HG03342 (cell line): ENCODE measurements around the gene AGAP2.
"Not testable (repeated sequence)": the region's sequence is repeated elsewhere in the genome, so short reads cannot be mapped to it uniquely, and the experiment has no call there.

Experiments used
- ATAC-seq: cut with Tn5 transposase; IDR thresholded peaks from one replicate; pipeline ENCODE4 v1.9.1; 2021; ENCODE audit warnings: mild to moderate bottlenecking, moderate library complexity; ENCODE audit not compliant: unreplicated experiment

The AGAP2 gene

DNA sequence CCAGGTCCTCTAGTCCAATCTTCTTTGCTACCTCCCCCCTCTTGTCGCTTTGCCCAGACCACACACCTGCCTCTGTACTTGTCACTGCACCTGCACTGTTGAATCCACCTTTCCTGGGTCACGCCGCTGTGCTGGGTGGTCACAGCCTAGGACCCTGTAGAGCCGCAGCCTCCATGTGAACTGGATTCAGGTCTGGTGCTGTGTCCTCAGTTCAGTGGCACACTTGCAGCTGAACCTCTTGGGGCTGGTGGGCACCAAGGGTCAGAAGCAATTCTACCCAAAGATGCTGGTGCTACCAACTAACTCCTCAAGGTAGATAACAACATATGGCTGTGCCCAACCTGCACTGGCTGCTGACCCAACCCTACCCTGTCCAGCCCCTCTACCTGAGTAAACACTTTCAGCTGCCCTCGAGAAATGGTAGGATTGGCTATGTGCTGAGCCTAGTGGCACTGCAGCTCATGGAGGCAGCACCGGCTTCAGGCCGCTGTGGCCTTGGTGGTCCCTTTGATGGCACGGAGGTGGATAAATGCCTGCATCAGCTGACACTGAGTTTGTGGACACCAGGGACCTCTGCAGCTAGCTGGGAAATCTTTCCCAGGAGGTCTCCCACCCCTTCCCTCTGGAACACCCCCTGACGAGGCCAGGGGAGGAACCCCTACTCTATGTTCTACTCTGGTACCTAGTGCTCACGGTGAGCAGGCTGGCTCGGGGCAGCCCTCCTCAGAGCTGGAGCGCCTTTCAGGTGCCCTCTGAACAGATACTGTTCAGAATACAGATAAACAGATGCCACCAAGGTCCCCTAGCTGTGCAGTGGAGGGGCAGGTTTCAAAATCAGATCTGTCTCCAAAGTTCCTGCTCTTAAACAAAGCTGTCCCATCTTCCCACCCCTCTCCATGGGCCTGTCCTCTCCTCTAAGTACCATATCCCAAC is 14.3 kb downstream of the AGAP2 start:
- no peak for ATAC-seq

DNA sequence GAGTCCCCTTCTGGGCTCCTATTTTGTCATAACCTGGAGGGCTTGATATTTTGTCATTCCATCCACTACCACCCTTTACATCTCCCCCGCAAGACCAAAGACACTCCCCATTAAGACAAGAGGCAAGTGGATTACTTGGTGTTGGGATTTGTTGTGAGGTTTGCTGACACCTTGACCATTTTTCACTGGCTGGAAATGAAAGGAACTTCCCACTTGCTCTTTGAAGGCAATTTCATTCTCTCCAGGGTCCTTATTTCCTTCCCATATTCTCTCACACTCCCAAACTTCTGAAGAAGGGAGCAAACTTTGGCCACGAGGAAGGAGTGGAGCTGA is 14.9 kb downstream of the AGAP2 start:
- ATAC-seq: no peak

DNA sequence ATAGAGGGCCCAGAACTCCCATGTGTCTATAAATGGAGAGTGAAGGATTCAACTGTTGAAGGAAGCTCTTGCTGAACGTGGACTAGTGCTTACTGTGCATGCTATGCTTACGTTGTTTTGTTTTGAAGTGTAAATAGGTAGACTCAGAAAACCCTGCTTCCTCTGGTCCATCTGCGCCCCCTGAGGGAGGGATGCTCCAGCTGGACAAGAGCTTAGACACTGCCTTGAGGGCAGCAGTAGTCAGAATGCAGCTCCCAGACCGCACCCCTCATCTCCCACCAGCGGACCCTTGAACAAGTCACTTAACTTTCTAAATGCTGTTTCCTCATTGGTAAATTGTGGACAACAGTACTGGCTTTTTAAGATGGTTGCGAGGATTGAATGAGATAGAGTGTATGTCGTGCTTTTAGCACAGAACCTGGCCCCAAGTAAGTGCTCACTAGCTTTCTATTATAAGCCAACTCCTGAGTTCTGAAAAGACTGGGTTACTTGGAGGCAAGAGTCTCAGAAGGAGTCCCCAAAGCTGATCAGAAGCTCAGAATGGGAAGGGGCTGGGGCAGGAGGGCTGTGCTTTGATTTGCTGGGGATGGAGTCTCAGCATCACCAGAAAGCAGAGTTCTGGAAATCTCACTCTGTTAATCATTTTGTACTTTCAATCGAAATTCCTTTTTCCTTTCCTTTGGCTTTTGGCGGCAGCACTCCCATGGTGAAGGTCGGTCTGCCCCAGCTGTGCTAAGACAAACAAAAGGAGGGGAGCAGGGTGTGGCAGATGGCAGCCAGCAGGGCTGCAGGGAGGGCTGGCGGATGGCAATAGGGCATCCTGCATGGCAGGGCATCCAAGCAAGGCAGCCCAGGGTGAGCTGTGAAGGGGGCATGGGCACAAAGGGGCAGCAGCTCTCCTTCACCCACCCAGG is 15.6 kb downstream of the AGAP2 start:
- no peak for ATAC-seq

DNA sequence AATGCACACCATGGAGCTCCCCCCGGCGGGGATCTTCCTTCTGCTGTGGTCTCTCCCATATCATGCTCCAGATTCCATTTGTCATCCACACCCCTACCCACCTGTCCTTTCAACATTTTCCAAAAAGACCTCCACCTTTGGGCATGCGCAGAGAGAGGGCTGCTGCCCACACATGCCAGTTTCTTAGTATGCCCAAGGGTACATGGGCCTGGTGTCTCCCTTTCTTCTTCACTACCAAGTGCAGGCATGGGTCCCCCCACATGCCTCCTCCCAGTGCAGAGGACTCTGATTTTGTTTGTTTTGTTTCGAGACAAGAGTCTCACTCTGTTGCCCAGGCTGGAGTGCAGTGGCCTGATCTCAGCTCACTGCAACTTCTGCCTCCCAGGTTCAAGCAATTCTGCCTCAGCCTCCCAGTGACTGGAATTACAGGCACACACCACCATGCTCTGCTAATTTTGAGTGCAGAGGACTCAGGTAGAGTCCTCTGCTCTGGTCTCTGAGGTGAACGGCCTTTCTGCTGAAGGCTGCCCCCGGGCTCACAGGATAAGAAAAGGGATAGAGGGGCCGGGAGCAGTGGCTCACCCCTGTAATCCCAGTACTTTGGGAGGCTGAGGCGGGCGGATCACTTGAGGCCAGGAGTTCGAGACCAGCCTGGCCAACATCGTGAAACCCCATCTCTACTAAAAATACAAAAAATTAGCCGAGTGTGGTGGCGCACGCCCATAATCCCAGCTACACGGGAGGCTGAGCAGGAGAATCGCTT is 16.5 kb downstream of the AGAP2 start:
- ATAC-seq: not testable (repeated sequence)

DNA sequence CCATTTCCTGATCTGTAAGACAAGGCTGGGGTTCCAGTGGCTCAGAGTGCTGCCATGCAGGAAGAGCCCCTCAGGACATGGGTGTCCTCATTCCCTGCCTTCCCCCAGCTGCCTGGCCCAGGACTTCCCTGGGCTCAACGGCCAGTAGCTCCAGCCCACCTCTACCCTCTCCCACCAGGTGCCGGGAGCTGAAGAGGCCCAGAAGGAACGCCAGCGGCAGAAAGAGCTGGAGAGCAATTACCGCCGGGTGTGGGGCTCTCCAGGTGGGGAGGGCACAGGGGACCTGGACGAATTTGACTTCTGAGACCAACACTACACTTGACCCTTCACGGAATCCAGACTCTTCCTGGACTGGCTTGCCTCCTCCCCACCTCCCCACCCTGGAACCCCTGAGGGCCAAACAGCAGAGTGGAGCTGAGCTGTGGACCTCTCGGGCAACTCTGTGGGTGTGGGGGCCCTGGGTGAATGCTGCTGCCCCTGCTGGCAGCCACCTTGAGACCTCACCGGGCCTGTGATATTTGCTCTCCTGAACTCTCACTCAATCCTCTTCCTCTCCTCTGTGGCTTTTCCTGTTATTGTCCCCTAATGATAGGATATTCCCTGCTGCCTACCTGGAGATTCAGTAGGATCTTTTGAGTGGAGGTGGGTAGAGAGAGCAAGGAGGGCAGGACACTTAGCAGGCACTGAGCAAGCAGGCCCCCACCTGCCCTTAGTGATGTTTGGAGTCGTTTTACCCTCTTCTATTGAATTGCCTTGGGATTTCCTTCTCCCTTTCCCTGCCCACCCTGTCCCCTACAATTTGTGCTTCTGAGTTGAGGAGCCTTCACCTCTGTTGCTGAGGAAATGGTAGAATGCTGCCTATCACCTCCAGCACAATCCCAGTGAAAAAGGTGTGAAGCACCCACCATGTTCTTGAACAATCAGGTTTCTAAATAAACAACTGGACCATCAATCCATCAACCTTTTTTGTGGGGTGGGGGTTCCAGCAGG is 17.6 kb downstream of the AGAP2 start:
- ATAC-seq: no peak

DNA sequence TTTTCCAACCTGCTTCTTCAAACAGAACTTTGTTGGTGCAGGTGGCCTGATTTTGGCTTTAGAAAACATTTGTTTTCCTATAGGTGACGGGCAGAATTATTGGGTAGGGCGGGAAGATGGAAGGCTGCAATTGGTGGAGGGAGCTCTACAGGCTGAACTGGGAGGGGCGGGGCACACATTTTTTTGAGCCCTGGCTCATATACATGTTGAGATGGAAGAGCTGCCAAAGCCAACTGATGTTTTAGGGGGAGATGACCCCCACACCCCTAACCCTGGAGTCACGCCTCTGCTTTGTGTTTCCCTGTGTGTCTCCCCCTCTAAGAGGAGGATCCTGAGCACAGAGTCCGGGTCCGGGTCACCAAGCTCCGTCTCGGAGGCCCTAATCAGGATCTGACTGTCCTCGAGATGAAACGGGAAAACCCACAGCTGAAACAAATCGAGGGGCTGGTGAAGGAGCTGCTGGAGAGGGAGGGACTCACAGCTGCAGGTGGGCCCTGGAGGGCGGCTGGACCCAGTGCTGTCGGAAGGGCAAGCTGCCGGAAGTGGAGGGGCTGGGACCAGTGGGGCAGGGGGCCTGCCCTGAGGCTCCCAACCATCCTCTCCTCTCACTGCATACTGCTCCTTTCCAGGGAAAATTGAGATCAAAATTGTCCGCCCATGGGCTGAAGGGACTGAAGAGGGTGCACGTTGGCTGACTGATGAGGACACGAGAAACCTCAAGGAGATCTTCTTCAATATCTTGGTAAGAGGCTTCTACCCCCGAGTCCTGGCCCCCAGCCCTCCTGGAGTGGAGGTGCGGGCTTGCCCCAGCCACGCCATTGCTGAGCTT is 18.6 kb downstream of the AGAP2 start:
- ATAC-seq: no peak

DNA sequence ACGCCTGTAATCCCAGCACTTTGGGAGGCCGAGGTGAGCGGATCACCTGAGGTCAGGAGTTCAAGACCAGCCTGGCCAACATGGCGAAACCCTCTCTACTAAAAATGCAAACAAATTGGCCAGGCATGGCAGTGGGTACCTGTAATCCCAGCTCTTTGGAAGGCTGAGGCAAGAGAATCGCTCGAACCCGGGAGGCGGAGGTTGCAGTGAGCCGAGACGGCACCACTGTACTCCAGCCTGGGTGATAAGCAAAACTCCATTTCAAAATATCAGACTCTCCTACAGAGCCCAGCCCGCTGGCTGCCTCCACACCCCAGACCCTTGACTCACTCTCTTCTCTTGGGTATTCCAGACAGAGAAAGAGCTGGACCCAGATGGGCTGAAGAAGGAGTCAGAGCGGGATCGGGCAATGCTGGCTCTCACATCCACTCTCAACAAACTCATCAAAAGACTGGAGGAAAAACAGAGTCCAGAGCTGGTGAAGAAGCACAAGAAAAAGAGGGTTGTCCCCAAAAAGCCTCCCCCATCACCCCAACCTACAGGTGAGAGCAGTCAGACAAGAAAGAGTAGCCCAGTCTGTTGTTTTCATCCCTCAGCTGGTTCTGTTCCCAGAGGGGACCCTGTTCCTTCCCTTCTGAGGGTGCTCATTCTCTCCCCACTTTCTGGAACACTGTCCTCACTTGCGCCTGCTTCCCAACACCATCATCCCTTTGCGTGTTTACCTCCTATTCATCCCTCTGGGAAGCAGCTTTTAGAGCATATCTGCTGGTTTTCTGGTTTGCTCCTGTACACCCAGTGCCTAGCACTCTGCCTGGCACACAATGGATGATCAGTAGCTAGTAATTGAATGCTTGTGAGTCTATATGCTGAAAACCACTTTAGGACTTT is 19.7 kb downstream of the AGAP2 start:
- ATAC-seq: no peak

DNA sequence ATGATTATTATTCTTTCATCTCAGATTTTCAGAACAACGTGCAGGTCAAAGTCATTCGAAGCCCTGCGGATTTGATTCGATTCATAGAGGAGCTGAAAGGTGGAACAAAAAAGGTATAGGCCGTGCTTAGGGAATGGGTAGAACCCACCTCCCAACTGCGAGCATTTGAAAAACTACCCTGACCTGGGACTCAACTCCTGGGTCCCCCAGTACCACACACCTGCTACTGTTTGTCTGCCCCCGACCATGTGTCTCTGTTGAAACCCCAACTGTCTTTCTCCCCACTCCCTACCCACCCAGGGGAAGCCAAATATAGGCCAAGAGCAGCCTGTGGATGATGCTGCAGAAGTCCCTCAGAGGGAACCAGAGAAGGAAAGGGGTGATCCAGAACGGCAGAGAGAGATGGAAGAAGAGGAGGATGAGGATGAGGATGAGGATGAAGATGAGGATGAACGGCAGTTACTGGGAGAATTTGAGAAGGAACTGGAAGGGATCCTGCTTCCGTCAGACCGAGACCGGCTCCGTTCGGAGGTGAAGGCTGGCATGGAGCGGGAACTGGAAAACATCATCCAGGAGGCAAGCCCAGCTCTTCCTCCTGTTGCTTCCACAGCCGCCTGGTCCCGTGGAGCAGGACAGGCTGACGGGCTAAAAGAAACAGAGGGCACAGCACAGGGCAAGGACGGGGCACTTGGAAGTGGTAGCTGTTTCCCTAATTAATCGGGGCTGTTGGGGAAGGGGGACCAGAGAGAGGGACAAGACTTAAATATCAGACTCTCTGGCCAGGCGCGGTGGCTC is 20.5 kb downstream of the AGAP2 start:
- no peak for ATAC-seq

DNA sequence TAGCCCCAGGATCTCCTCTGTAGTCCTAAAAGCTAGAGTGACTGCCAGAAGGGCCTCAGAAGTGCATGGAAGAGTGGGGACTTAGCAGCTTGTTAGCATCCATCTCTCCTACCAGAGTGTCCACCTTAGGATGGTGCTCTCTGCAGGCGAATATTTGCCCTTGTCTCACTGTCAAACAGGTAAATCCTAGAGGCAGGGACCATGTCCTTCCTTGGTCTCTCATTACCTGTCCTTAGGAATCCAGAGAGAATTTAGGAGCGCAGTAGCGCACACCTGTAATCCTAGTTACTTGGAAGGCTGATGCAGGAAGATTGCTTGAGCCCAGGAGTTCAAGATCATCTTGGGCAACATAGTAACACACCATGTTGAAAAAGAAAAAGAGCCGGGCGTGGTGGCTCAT is 21.4 kb downstream of the AGAP2 start:
- ATAC-seq: no peak

DNA sequence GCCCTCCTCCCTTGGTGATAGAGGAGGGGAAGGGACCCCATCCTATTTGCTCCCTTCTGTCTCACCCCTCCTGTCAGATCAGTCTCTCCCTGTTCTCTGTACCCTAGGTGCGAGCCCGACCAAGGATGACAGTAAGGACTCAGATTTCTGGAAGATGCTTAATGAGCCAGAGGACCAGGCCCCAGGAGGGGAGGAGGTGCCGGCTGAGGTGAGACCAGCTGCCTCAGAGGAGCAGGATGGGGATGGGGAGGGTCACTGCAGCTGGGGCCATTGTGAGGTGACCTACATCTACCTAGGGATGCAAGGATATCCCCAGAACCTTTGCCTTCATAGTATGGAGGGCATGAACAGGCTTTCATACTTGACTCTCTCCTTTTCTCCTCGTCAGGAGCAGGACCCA is 22.2 kb downstream of the AGAP2 start:
- no peak for ATAC-seq

DNA sequence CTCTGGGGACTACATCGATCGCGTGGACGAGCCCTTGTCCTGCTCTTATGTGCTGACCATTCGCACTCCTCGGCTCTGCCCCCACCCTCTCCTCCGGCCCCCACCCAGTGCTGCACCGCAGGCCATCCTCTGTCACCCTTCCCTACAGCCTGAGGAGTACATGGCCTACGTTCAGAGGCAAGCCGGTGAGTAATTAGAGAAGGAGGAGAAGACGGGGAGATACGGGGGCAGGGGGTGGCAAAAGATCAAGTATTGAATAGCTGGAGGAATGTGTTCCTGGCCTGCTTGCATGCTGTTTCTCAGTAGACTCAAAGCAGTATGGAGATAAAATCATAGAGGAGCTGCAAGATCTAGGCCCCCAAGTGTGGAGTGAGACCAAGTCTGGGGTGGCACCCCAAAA is 22.8 kb downstream of the AGAP2 start:
- ATAC-seq: no peak

DNA sequence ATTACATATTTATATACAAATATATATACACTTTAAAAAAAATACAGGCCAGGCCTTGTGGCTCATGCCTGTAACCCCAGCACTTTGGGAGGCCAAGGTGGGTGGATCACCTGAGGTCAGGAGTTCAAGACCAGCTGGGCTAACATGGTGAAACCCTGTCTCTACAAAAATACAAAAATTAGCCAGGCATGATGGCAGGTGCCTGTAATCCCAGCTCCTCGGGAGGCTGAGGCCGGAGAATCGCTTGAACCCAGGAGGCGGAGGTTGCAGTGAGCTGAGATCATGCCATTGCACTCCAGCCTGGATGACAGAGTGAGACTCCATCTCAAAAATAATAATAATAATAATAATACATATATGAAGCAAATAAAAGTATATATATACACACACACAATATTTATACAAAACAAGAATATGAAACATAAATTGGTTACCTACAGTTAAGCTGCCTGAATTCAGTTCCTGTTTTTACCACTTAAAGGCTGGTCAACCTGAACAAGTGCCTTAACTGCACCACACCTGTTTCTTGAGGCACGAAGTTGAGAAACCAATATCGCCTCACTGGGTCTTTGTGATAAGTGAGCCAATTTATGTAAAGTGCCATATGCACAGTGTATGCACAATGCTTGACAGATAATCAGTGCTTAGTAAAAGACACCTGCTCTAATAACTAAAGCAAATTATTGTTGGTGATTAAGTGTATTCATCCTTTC is 23.4 kb downstream of the AGAP2 start:
- not testable (repeated sequence) for ATAC-seq

DNA sequence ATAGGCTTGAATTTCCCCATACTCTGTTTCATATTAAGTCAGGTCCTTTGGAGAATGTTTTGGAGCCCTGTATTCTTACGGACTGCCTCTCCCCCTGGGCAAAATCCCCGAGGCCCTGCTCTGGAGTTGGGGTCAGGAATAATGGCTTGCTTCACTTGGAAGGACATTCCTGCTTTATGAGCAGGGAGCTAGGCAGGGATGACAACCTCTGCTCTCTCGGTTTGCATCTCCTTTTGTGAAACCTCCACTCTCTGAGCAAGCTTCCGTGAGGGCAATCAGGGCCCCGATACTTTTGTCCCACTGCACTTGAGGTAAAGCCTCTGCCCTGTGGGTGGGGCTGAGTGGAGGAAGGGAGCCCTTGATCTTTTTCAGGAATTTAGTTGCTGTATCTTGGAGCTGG is 25.3 kb downstream of the AGAP2 start:
- no peak for ATAC-seq

DNA sequence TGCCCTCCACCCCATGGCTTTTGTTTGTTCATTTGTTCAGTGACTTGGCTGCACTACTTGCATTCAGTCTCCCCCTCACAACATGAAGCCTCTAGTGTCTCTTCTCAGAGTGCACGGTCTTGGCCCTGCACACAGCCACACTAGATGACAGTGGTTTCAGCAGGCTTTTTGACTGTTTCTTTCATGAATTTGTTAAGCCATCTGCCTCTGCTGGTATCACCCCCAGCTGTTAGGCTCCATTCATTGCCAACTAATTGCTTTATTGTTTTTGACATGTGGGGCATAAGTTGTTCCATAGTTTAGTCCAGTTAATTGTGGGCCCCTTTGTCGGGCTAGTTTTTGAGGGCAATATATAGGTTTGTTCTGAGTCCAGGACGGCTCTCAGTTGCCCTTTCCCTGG is 25.8 kb downstream of the AGAP2 start:
- ATAC-seq: no peak

DNA sequence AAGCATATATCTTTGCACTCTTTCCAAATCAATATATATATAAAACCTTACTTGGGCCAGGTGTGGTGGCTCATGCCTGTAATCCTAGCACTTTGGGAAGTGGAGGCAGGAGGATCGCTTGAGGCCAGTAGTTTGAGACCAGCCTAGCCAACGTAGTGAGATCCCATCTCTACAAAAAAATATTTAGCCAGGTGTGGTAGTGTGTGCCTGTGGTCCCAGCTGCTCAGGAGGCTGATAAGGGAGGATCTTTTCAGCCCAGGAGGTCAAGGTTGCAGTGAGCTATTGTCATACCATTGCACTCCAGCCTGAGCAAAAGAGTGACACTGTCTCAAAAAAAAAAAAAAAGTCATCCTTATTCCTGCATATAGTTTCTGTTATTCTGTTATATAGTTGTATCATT is 30.2 kb downstream of the AGAP2 start:
- no peak for ATAC-seq

DNA sequence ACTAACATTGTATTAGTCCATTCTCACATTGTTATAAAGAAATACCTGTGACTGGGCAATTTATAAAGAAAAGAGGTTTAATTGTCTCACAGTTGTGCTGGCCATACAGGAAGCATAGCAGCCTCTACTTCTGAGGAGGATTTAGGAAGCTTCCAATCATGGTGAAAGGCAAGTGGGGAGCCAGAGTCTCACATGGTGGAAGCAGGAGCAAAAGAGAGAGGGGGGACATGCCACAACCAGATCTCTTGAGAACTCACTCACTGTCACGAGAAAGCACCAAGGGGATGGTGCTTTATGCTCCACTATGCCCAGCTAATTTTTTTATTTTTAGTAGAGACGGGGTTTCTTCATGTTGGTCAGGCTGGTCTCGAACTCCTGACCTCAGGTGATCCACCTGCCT is 31.3 kb downstream of the AGAP2 start:
- ATAC-seq: no peak

DNA sequence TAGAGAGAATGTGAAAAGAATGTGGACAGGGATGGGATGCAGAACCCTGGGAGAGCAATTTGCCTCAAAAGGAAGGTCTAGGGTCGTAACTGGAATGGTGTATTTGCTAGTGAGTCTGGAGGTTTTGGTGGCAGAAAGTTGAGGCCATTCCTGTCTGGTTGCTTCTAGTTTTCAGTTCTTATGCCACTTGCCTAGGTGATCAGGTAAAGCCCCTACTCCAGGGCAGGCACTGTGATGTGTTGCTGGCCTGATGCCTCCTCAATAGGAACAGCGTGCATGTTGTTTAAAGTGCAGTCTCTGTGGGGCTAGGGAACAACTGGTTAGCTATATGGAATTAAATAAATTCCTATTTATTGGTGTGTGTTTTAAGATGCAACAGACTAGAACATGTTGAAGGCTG is 38.2 kb downstream of the AGAP2 start:
- no peak for ATAC-seq
